Measurements from ENCODE around the gene SAMD14.
"Not testable (repeated sequence)": the region's sequence is repeated elsewhere in the genome, so short reads cannot be mapped to it uniquely, and the experiment has no call there.

SAMD14 gene

DNA sequence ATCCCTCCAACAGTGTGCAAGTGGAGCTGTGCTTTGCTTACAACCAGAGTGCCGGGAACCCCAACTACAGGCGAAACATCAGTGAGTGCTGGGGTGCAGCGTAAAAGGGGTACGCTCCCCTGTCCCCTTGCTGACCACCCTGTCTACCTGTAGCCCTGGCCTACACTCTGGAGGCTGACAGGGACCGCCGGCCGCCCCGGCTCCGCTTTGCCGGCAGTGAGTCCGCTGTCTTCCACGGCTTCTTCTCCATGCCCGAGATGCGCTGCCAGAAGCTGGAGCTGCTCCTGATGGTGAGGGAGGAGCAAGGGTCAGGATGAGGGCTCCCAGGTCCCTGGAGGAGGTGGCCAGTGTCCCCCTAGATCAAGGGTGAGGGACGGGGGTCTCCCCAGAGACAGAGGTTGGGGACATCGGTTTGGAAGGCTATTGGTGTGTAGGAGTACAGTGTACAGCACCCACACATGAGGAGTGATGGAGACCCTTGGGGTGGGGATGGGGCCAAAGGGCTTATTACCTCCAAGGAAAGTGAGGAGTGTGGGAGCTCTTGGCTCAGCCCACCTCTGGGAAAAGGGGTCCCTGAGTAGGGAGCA lies 54.4 kb downstream of the SAMD14 start:
- DNase-seq (ENCODE audit: low spot score), result no peak

- DNase-seq (ENCODE audit: low spot score), result no peak
These were observed 55.7 kb downstream of the SAMD14 start for GRCh38 chr17:50074227-50074626.

DNA sequence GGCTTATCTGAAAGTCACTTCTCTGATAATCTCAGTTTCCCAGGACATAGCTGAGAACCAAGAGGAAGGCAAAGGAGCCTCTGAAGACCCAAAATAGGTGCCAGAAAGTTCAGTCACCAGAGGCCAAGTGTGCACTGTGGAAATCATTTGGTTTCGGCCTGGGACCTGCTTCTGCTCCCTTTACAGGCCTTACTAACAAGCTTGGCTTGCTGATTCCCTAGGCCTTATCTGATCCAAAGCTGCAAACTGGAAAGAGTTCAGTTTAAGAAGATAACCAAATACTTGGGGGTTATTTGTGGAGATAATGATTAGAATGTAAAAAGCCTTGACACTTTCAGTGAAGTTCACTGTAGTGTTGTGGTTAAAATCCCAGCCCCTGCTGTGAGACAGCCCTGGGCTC lies 57.0 kb downstream of the SAMD14 start:
- no peak for DNase-seq (ENCODE audit: low spot score)

DNA sequence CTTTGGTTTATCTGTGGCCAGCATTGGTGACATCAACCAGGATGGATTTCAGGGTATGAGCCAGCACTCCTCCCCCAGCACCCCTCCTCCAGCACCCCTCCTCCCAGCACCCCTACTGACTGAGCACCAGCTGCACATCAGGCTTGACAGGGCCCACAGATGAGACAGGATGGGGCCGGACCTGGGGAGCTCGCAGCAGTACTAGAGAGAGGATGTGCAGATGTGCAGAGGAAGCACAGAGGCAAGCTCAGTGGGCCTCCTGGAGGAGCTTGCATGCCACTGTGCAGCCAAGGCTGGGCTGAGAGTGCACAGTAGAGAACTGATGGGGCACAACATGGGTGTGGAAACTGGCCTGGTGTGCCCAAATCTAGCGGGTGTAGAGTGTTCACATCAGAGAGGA lies 57.8 kb downstream of the SAMD14 start:
- no peak for DNase-seq (ENCODE audit: low spot score)

DNA sequence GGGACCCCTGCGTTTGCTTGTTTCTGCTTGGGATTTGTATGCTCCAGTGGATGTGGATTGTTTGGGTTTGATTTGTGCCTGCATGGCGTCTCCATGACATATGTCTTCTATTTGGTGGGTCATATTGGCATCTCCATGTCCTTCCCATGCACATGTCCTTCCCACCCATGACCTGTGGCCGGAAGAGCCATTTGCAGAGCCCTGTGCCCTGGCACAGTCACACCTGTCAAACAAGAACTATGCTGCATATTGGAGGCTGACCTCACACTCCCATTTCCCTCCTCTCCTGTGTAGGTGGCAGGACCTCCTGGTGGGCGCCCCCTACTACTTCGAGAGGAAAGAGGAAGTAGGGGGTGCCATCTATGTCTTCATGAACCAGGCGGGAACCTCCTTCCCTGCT lies 58.3 kb downstream of the SAMD14 start:
- no peak for DNase-seq (ENCODE audit: low spot score)

- no peak for DNase-seq (ENCODE audit: low spot score)
These were observed 58.9 kb downstream of the SAMD14 start for GRCh38 chr17:50070908-50071680.

DNA sequence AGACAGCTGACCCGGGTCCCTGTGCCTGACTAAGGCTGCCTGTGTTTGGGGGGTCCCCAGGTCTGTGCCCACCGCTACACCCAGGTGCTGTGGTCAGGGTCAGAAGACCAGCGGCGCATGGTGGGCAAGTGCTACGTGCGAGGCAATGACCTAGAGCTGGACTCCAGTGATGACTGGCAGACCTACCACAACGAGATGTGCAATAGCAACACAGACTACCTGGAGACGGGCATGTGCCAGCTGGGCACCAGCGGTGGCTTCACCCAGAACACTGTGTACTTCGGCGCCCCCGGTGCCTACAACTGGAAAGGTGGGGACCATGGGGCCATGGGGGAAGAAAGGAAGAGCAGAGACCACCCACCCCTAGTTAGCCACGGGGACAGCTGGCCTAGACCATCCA lies 62.0 kb downstream of the SAMD14 start:
- no peak for DNase-seq (ENCODE audit: low spot score)

- DNase-seq (ENCODE audit: low spot score), result no peak
These were observed 63.0 kb downstream of the SAMD14 start for GRCh38 chr17:50066995-50067394.

- no peak for DNase-seq (ENCODE audit: low spot score)
These were observed 64.9 kb downstream of the SAMD14 start for GRCh38 chr17:50065056-50065455.

- DNase-seq (ENCODE audit: low spot score), result no peak
These were observed 65.5 kb downstream of the SAMD14 start for GRCh38 chr17:50064253-50065001.

GRCh38 chr17:50063561-50064252 lies 66.3 kb downstream of the SAMD14 start:
- no peak for DNase-seq (ENCODE audit: low spot score)

DNA sequence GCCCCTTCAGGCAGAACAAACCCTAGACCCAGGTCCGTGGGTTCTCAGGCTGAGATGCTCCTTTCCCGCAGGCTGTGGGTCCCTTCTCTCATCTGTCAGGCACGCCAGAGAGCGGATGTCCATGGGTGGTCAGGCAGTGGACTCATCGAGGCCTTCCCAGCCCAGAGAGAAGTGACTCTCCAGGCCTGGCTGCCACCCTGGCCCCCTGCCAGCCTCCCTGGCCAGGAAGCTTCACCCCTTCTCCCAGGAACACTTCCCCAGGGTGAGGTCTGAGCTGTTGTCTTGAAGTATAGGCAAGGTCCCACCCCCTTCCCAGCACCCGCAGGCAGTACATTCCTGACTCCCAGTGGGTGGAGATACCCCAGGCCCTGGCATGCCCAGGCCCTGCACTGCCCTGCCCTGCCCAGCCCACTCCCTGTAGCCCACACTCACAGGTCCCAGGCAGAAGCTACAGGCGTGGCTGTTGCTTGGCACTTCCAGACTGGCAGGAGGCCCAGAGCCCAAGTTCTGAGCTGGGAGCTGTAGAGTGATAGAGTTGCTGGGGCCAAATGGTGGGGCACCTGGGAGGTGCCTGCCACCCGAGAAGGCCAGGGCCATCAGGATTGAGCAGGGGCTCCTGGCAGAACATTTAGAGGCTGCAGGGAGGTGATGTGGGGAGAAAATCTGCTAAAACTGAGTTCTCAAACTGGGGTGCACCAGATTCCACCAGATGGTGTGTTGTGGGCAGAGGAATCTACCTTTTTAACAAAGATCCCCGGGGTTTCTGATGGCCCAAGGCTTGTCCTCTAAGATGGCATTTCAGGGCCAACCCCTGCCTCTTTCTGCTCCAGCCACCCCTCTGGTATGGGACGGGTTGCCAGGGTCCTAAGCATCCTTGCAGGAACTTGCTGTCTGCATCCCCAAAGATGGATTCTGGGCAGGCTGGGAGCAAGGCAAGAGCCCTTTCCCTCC lies 67.4 kb downstream of the SAMD14 start:
- no peak for DNase-seq (ENCODE audit: low spot score)

GRCh38 chr17:50061713-50062045 lies 68.3 kb downstream of the SAMD14 start:
- DNase-seq (ENCODE audit: low spot score), result not testable (repeated sequence)

DNA sequence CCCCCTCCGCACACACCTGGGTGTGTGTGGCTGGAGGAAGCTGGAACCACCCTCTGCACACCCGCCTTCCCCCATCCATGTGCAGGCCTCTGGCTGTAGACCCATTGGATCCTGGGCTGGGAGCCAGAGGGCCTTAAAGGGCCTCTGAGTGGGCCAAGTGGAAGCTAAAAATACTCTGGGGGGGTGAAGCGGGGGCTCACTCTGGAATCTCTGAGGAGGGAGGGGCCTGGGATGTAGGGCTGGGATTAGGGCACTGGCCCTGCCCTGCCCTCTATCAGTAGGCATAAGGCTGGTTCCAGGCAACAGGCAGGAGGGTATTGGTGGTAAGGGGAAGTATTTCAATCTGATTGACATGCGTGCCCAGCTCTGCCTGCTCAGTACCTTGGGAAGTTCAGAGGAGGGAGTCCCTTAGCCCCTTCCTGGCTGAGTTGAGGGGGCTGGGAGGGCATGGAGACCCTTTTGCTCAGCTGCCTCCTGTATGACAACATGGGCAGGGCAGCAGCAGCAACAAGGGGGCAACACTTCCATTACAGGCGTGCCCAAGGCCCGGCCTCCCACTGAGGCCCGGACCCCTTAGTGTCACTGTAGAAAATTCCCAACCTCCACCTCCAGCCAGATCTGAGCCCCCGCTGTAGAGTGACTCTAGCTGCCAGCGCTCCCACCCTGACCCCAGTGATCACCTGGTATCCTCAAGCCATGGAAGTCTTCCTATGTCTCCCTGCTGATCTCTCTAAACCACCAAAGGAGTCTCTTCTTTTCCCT lies 68.8 kb downstream of the SAMD14 start:
- DNase-seq (ENCODE audit: low spot score), result no peak

All from iPS-NIHi11 (cell line).